Measurements from ENCODE around the gene CAPN7. TPM values are rescaled to one million over a fixed set of nuclear protein-coding genes. Genes with fewer than 3 reads are reported as not detected.

Gene CAPN7
- total RNA-seq, 1 experiment from 2014 or later: 27.7 TPM

DNA sequence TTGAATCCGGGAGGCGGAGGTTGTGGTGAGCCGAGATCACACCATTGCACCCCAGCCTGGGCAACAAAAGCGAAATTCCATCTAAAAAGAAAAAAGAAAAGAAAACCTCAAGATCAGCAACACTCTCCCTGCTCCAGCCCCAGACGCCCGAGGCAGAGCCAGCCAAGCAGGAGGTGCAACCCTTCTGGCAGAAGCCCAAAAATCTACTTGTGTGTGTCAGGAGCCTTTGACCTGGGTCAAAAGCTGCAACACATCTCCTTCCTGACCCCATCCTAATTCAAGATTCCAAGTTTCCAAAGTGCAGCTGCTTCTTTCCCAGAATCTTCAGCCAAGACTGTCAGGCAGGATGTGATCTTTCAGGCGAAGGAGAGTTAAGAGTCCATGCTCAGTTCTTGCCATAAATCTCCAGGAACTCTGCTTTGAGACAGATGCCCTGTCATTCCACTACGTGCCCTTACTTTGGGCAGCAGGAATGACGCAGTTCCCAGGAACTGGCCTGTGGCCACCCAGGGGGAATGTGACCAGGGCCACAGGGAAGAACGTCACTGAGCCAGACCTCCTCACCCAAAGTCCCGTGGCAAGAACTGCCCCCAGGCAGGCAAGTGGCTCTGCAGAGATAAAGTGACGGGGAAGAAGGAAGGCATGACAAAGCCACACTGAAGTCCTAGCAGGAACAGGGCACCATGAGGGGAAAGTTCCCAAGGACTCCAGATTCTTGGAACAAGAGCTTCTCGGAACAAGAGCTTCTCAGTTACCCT lies 86.9 kb downstream of the CAPN7 start:
- H3K9me3 ChIP-seq (ENCODE audit: control insufficient read depth in 1 of 2, insufficient read depth in 1 of 2, low read depth in 1 of 2, low read length in 2 of 2): no peaks in the 10 kb centered on the region
- H3K9me2 ChIP-seq (ENCODE audit: insufficient read depth): no peaks in the 10 kb centered on the region
- H3K27me3 ChIP-seq (ENCODE audit: insufficient read depth, low read length): no peaks in the 10 kb centered on the region
- no peaks in the 10 kb centered on the region for H3K36me3 ChIP-seq (ENCODE audit: control insufficient read depth in 1 of 2, insufficient read depth in 2 of 2, low read length in 2 of 2)
- no peaks in the 10 kb centered on the region for H4K20me1 ChIP-seq (ENCODE audit: insufficient read depth)
- H3K4me3 ChIP-seq (replicated peaks in 1 of 2; ENCODE audit: low read depth in 1 of 2, low read length in 2 of 2): no peak overlapping the region
- RAD21 ChIA-PET (ENCODE audit: low non-redundant PET in 1 of 2, low total read pairs in 2 of 2, uncharacterized antibody in 2 of 2, unreplicated experiment in 2 of 2): no interaction called here
- no peak overlapping the region for H3K4me2 ChIP-seq (ENCODE audit: low read length)
- no peak for DNase-seq (ENCODE audit: low read depth, low spot score)
- no peak overlapping the region for H3K9ac ChIP-seq (ENCODE audit: low read length)
- no peak overlapping the region for H3K27ac ChIP-seq (ENCODE audit: low read depth, low read length)
- POLR2A ChIA-PET: no interaction called here
- no peaks in the 10 kb centered on the region for H3K79me2 ChIP-seq (ENCODE audit: insufficient read depth, low read length)
- H2AFZ ChIP-seq (ENCODE audit: low read depth, low read length, poor library complexity, severe bottlenecking): no peak overlapping the region
- no peak for TF ChIP-seq CEBPB (IDR thresholded peaks at IDR 0.05; ENCODE audit: low read depth)
- BruUV-seq (replicated peaks): no TSS peak
- CTCF ChIA-PET: no interaction called here
- H3K4me1 ChIP-seq (ENCODE audit: control insufficient read depth in 1 of 2, insufficient read depth in 2 of 2, low read length in 2 of 2): no peaks in the 10 kb centered on the region
- intact Hi-C loops (cut with micrococcal nuclease): no loop called here
- ATAC-seq: no peak

DNA sequence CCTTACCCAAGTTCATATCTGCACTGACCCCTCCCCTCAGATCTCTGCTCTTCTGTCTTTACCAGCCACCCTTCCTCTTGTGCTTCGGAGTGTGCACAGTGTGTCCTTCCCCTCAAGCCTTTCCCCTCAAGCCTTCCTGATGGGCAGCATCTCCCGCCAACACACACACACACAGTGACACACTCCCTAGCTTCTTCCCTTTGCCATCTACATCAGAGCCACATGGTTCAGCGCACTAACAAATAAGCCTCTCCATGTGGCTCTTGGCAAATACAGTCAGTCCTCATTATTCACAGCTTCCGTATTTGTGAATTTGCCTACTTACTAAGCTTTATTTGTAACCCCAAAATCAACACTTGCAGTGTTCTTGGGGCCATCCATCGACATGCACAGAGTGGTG lies 88.9 kb downstream of the CAPN7 start:
- Histone ChIP-seq H4K20me1 (ENCODE audit: insufficient read depth) (no peaks in the 10 kb centered on the region), H3K9me3 (ENCODE audit: control insufficient read depth in 1 of 2, insufficient read depth in 1 of 2, low read depth in 1 of 2, low read length in 2 of 2) (no peaks in the 10 kb centered on the region), H3K27me3 (ENCODE audit: insufficient read depth, low read length) (no peaks in the 10 kb centered on the region), H3K4me1 (ENCODE audit: control insufficient read depth in 1 of 2, insufficient read depth in 2 of 2, low read length in 2 of 2) (no peaks in the 10 kb centered on the region; a peak in 1 of 4 replicates), H2AFZ (ENCODE audit: low read depth, low read length, poor library complexity, severe bottlenecking) (no peak overlapping the region), H3K4me2 (ENCODE audit: low read length) (no peak overlapping the region), H3K79me2 (ENCODE audit: insufficient read depth, low read length) (peaks cover 5% of the 10 kb centered on the region; the same call in 1 of the 2 replicates), H3K4me3 (replicated peaks in 1 of 2; ENCODE audit: low read depth in 1 of 2, low read length in 2 of 2) (no peak overlapping the region), H3K36me3 (ENCODE audit: control insufficient read depth in 1 of 2, insufficient read depth in 2 of 2, low read length in 2 of 2) (no peaks in the 10 kb centered on the region), H3K9me2 (ENCODE audit: insufficient read depth) (no peaks in the 10 kb centered on the region), H3K27ac (ENCODE audit: low read depth, low read length) (no peak overlapping the region), H3K9ac (ENCODE audit: low read length) (no peak overlapping the region)
- no peak for ATAC-seq
- ChIA-PET CTCF (interaction anchor here (1.2 kb wide), 1 partner anchor 42 kb away, joined by 4 read pairs; no protein-coding TSS in a partner anchor), RAD21 (ENCODE audit: low non-redundant PET in 1 of 2, low total read pairs in 2 of 2, uncharacterized antibody in 2 of 2, unreplicated experiment in 2 of 2) (no interaction called here), POLR2A (no interaction called here)
- no peak for DNase-seq (ENCODE audit: low read depth, low spot score)
- BruUV-seq (replicated peaks): no TSS peak
- intact Hi-C loops (cut with micrococcal nuclease): no loop called here
- TF ChIP-seq EZH2phosphoT487 (IDR thresholded peaks at IDR 0.05; ENCODE audit: borderline replicate concordance) (no peak), ZFX (IDR thresholded peaks at IDR 0.05) (no peak), ZNF274 (IDR thresholded peaks at IDR 0.05; ENCODE audit: low read depth, low read length) (no peak), POLR2AphosphoS5 (IDR thresholded peaks at IDR 0.05; ENCODE audit: low read depth, low read length) (no peak), EGR1 (IDR thresholded peaks at IDR 0.05; ENCODE audit: low read depth) (no peak), CBX3 (IDR thresholded peaks at IDR 0.05; ENCODE audit: low read depth) (no peak), YY1 (IDR thresholded peaks at IDR 0.05; ENCODE audit: extremely low read depth, insufficient replicate concordance, low read depth, low read length) (no peak), SIN3A (IDR thresholded peaks at IDR 0.05; ENCODE audit: low read depth) (no peak)
- TF ChIP-seq, protein P1, sequence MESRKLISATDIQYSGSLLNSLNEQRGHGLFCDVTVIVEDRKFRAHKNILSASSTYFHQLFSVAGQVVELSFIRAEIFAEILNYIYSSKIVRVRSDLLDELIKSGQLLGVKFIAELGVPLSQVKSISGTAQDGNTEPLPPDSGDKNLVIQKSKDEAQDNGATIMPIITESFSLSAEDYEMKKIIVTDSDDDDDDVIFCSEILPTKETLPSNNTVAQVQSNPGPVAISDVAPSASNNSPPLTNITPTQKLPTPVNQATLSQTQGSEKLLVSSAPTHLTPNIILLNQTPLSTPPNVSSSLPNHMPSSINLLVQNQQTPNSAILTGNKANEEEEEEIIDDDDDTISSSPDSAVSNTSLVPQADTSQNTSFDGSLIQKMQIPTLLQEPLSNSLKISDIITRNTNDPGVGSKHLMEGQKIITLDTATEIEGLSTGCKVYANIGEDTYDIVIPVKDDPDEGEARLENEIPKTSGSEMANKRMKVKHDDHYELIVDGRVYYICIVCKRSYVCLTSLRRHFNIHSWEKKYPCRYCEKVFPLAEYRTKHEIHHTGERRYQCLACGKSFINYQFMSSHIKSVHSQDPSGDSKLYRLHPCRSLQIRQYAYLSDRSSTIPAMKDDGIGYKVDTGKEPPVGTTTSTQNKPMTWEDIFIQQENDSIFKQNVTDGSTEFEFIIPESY (IDR thresholded peaks at IDR 0.05; ENCODE audit: extremely low read depth, insufficient replicate concordance, low read length): no peak
- TF ChIP-seq, protein P2, sequence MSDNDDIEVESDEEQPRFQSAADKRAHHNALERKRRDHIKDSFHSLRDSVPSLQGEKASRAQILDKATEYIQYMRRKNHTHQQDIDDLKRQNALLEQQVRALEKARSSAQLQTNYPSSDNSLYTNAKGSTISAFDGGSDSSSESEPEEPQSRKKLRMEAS (IDR thresholded peaks at IDR 0.05): no peak
- TF ChIP-seq, protein P3, sequence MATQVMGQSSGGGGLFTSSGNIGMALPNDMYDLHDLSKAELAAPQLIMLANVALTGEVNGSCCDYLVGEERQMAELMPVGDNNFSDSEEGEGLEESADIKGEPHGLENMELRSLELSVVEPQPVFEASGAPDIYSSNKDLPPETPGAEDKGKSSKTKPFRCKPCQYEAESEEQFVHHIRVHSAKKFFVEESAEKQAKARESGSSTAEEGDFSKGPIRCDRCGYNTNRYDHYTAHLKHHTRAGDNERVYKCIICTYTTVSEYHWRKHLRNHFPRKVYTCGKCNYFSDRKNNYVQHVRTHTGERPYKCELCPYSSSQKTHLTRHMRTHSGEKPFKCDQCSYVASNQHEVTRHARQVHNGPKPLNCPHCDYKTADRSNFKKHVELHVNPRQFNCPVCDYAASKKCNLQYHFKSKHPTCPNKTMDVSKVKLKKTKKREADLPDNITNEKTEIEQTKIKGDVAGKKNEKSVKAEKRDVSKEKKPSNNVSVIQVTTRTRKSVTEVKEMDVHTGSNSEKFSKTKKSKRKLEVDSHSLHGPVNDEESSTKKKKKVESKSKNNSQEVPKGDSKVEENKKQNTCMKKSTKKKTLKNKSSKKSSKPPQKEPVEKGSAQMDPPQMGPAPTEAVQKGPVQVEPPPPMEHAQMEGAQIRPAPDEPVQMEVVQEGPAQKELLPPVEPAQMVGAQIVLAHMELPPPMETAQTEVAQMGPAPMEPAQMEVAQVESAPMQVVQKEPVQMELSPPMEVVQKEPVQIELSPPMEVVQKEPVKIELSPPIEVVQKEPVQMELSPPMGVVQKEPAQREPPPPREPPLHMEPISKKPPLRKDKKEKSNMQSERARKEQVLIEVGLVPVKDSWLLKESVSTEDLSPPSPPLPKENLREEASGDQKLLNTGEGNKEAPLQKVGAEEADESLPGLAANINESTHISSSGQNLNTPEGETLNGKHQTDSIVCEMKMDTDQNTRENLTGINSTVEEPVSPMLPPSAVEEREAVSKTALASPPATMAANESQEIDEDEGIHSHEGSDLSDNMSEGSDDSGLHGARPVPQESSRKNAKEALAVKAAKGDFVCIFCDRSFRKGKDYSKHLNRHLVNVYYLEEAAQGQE (IDR thresholded peaks at IDR 0.05; ENCODE audit: low read depth): no peak
